CD4-positive, alpha-beta T cell treated with Interleukin-12 subunit alpha and Interleukin-12 subunit beta, for 1 hour (primary cell): Measurements from ENCODE around the gene ST6GALNAC3.
A peak's percentile ranks its signal among the peaks of the same experiment; 100 is the strongest.
"Not testable (repeated sequence)": the region's sequence is repeated elsewhere in the genome, so short reads cannot be mapped to it uniquely, and the experiment has no call there.

ENCODE experiments used
- DNase-seq: peaks from one replicate; pipeline ENCODE4 v3.0.0-alpha.2; 2020

Gene ST6GALNAC3

DNA sequence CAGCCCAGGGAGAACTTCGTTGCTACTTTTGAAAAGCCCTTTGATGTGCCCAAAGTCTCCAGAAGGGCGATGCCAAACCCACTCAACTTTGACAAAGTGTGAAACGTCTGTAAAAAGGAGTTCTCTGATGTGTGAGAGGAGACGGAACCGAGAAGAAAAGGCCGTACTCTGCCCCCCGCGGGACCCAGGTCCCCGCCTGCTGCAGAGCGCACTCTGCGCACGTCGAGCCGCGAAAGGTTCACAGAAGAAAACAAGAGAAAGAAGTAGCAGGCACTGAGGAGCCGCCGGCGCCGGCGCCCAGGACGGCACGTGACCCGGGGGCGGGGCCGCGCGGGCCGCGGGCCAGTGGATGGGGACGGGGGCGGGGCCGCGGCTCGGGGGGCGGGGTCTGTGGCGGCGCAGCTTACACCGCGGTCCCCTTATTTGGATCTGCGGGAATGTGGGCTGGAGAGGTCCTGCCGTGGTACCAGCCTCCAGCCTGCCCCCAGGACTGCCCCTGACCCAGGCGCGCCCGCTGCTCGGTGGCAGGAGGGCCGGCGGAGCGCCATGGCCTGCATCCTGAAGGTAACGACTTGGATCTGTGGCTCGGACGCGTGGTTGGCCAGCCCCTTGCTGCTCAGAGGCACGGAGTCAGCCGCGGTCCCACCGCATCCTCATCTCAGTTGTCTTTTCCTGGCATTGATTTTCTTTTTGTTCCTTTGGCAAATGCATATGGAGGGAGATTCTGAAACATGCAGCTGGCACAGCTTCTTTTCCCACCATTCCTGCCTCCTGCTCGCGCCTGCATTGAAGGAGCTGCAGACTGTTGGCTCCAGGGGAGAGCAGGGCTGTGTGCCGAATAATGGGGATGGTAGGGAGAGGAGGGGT lies at the start of gene ST6GALNAC3:
ST6GALNAC3 (plus strand) TSS at position 426 of the 867 bp plus-strand sequence.
- DNase-seq = peak; percentile 75

- DNase-seq = no peak
These were observed 47.2 kb upstream of the ST6GALNAC3 start for GRCh38 chr1:76027341-76027740.

- no peak for DNase-seq
These were observed 45.2 kb upstream of the ST6GALNAC3 start for GRCh38 chr1:76029331-76029730.

- DNase-seq = no peak
These were observed 43.0 kb upstream of the ST6GALNAC3 start for GRCh38 chr1:76031496-76031895.

DNA sequence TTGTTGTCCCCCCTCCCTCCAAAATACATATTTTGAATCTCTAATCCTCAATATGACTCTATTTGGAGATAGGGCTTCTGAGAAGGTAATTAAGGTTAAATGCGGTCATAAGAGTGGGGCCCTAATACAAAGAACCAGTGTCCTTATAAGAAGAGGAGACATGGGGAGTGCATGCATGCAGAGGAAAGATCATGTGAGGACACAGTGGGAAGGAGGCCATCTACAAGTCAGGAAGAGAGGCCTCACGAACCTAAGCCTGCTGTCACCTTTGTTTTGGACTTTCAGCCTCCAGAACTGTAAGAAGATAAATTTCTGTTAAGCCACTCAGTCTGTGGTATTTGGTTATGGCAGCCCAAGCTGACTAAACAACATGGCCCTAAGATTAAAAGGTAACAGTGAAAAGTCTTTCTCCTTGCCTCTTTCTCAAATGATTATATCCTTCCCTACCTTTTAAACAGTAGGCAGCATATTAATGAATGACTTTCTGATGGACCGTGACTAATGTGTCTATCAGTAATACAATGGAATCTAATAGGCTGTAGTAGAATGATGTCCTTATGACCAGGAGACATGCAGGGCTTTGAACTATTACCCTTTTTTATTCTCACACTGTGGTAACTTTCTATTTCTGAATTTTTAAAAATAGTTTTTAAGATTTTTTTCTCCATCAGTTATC lies 40.6 kb upstream of the ST6GALNAC3 start:
- DNase-seq = no peak

GRCh38 chr1:76035053-76035452 lies 39.5 kb upstream of the ST6GALNAC3 start:
- no peak for DNase-seq

DNA sequence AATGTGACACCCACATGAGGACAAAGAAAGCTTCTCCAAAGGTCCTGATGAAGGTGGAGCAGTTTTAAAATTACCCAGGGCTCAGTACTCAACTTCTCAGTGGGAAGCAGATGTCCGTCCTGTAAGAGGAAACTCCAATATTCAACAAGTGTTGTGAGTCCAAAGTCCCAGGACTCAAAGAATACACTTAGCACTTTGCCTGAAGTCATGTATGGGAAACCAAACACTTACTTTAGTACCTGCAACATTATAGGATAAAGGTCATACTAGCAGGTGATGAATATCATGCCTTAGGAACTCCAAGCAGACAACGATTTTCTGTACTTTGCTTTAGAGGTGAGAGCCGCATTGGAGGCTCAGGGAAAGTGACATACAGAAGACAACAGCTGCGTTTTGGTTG lies 37.2 kb upstream of the ST6GALNAC3 start:
- no peak for DNase-seq

GRCh38 chr1:76038287-76039004 lies 36.1 kb upstream of the ST6GALNAC3 start:
- no peak for DNase-seq

DNA sequence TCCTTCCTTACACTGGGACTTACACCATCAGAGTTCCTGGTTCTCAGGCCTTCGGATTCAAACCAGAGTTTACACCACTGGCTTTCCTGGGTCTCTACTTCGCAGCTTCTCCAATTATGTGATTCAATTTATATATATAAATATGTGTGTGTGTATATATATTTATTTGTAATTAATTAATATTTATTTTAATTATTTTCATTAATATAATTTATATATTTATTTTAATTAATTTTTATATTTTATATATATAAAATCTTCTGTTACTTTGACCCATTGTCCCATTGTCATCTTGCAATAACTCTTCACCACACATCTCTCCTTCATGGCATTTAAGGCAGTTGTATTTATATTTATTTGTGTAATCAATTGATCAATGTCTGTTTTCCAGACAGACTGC lies 28.4 kb upstream of the ST6GALNAC3 start:
- no peak for DNase-seq

GRCh38 chr1:76048219-76048618 lies 26.3 kb upstream of the ST6GALNAC3 start:
- DNase-seq = no peak

GRCh38 chr1:76048926-76049325 lies 25.6 kb upstream of the ST6GALNAC3 start:
- no peak for DNase-seq

DNA sequence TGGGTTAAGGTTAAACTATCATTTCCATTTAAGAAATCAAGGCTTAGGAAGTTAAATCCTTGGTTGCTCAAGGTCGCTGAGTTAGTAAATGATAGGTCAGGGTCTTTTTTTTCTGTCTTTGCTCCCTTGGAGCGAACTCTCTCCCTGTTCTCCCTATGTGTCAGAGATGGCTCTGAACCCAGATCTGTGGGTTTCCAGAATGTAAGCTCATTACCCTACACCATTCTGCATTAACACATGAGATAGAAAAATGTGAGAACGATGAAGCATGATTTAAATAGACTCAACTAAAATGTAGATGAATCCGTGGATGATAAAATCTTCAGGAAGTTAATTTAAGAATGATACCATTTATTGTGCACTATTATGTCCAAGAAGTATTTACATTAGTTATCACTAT lies 25.0 kb upstream of the ST6GALNAC3 start:
- no peak for DNase-seq

DNA sequence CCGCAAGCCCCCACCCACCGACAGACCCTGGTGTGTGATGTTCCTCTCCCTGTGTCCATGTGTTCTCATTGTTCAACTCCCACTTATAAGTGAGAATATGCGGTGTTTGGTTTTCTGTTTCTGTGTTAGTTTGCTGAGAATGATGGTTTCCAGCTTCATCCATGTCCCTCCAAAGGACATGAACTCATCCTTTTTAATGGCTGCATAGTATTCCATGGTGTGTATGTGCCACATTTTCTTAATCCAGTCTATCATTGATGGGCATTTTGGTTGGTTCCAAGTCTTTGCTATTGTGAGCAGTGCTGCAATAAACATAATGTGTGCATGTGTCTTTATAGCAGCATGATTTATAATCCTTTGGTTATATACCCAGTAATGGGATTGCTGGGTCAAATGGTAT lies 24.5 kb upstream of the ST6GALNAC3 start:
- DNase-seq = not testable (repeated sequence)

- no peak for DNase-seq
These were observed 21.5 kb upstream of the ST6GALNAC3 start for GRCh38 chr1:76053021-76053420.

DNA sequence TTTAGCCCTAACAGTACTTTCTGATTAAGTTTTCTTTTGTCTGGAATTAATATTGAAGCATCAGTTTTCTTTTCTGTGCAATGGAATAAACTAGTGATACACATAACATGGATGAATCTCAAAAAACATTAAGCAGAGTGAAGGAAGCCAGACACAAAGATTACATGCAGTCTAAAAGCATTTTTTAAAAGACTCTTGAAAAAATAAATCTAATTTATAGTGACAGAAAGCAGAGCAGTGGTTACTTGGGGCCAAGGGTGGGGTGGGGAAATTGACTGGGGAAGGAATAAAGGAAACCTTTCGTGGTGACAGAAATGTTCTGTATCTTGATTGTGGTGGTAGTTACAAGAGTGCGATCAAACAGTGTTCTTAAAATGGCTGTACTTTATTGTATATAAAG lies 20.2 kb upstream of the ST6GALNAC3 start:
- DNase-seq = no peak

DNA sequence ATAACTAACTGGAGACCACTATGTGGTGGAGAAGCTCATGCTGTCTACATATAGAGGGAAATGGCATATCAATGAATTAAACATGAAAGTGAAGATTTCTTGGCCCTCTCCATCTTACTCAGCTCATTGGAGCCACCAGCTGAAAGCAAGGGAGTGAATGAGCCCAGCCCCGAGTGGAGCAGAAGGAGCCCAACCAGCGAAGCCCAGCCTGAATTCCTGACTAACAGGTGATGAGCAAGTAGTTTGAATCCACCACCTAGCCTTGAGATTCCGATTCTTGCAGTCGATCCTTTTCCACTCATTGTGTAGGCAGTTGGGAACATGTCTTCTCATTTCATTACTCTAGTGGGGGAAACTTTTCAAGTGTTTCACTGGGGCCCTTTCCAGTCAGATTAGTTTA lies 18.6 kb upstream of the ST6GALNAC3 start:
- DNase-seq = no peak

GRCh38 chr1:76059451-76059850 lies 15.1 kb upstream of the ST6GALNAC3 start:
- DNase-seq = no peak

DNA sequence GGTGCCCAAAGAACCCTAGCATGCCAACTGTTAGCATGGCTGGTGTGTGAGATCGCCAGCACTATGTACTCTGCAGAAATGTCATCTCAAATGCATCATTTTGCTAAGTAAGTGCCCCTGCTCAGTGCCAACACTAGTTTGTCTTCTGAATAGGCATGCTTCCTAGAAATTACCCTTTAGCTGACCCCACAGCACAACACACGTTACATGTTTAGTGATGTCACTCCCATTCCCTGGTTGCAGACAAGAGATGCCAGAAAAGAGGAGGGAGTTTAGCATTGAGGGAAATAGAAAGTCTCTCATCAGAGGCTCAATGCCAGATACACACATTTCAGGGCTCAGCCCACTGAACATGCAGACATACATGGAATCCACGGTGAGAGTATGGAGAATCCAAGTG lies 9.3 kb upstream of the ST6GALNAC3 start:
- DNase-seq = no peak

DNA sequence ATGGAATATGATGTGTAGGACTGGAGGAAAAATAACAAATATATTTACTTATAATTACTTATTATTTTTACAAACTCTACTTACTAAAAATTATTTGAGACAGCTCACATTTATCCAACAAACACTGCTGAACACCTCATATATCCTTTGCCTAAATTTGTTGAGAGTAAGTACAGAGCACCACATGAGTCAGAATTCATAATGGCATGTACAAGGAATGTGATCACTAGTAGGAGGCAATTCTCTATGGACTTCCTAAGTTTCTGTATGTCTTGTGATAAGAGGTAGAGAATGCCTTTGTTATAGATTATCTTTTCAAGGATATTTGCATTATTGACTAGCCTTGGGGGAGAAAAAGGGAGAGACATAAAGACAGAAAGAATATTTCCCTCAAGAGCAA lies 8.2 kb upstream of the ST6GALNAC3 start:
- no peak for DNase-seq

DNA sequence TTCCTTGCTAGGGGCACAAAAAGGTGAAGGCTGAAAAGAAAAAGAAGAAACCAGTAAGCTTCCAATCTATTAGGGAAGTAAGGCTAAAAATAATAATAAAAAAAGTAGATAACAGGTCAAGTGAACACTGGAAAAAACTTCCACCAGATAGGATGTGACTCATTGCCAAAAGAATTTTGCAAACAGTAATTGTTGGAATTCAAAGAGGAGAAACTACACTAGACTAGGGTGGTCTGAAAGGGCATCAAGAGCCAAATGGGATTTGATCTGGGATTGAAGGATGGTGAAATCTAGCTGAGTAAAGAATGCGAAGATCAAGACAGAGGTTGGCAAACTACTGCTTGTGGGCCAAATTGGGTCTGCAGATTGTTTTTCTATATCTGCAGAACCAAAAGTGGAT lies 6.0 kb upstream of the ST6GALNAC3 start:
- no peak for DNase-seq

DNA sequence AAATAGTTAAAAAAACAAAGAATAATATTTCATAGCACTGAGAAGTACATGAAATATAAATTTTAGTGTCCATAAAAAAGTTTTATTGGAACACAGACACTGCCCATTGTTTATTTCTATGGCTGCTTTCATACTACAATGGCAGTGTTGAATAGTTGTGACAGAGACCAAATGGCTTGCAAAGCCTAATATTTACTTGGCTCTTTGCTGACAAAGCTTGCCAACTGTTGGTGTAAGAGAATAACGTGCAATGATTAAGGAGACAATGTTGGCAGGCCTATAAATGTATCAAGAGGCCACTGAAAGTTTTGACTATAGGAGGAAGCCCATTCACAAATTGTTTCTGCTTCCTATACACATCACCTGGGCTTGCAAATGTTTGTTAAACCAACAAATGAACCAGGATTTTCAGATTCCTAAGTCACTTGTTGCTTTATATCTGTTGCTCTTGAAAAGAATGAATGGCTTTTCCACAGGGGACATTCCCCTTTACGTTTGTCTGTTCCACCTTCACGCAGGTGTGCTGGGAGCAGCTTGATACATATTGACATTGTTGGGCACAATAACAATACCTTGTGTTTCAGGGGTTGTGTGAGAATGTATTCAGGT lies 5.5 kb upstream of the ST6GALNAC3 start:
- no peak for DNase-seq

DNA sequence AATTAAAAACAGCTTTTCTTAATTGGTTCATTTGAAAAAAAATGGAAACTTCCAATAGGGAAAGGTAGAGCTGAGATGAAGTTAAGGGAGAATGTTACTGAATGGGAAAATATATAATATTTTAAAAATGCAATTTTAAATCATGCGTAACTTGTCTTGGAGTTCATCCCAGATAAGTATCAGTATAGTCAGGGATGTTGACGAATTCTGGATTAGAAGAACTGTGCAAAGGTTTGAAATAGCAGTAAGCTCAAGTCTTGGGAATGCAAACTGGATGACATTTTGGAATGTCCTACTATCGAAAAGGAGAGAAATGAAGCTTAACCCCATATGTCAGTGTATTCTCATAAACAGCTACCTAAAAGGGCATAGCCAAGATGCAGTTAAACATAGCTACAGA lies 4.0 kb upstream of the ST6GALNAC3 start:
- no peak for DNase-seq

DNA sequence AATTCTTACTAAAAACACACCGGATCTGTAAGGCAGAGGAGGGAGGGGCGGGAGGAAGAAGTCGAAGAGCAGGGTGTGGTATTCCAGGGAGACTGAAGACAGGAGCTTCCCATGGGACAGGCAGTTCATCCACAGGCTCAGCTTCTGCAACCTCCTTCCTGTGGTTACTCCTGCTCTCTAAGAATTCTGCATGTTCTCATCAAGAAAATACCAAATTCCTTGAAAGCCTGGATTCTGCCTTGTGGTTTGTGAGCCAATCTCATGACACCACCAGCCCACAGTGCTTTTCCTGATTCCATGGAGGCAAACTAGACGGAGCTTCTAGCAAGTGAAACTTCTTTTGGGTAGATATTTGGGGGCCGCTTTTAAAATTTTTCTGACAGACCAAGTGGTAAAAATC lies 1.1 kb upstream of the ST6GALNAC3 start:
- DNase-seq = no peak

GRCh38 chr1:76075188-76075489 lies 593 bp downstream of the ST6GALNAC3 start:
- DNase-seq = no peak
